ENCODE measurements around the gene TMEM120B.
"Not testable (repeated sequence)": the region's sequence is repeated elsewhere in the genome, so short reads cannot be mapped to it uniquely, and the experiment has no call there.

TMEM120B gene

DNA sequence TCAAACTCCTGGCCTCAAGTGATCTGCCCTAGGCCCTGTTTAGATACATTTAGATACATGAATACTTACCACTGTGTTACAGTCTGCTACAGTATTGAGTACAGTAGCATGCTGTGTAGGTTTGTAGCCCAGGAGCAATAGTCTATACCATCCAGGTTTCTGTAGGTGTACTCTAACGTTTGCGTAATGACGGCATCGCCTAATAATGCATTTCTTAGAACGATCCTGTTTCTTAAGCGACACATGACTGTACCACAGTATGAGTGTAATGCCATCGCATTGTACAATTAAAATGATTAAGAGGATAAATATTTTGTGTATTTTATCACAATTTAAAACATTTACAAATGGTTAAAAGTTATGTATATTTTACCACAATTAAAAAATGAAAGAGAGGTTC is 18.9 kb downstream of the TMEM120B start:
- DNase-seq (ENCODE audit: insufficient read length, low spot score): no peak
- TF ChIP-seq, protein P1, sequence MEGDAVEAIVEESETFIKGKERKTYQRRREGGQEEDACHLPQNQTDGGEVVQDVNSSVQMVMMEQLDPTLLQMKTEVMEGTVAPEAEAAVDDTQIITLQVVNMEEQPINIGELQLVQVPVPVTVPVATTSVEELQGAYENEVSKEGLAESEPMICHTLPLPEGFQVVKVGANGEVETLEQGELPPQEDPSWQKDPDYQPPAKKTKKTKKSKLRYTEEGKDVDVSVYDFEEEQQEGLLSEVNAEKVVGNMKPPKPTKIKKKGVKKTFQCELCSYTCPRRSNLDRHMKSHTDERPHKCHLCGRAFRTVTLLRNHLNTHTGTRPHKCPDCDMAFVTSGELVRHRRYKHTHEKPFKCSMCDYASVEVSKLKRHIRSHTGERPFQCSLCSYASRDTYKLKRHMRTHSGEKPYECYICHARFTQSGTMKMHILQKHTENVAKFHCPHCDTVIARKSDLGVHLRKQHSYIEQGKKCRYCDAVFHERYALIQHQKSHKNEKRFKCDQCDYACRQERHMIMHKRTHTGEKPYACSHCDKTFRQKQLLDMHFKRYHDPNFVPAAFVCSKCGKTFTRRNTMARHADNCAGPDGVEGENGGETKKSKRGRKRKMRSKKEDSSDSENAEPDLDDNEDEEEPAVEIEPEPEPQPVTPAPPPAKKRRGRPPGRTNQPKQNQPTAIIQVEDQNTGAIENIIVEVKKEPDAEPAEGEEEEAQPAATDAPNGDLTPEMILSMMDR (IDR thresholded peaks at IDR 0.05; ENCODE audit: insufficient read depth, missing control alignments): no peak
- FAIRE-seq: no peak

DNA sequence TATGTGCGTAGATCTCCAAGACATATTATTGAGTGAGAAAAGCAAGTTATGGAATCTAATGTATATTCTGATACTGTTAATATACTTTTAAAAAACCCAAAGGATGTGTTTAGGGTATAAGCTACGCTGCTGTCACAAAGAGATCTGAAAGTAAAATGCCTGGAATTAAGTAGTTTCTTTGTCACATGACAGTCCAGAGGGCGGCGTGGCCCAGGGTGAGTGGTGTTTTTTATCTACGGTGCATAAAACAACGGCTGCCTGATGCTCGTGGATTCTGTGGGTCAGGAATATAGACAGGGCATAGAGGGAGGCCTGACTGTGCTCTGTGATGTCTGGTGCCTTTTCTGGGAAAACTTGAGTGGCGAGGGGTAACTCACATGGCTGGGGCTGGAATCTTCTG is 21.3 kb downstream of the TMEM120B start:
- TF ChIP-seq, protein P1 (IDR thresholded peaks at IDR 0.05; ENCODE audit: insufficient read depth, missing control alignments): no peak
- no peak for FAIRE-seq
- DNase-seq (ENCODE audit: insufficient read length, low spot score): no peak

DNA sequence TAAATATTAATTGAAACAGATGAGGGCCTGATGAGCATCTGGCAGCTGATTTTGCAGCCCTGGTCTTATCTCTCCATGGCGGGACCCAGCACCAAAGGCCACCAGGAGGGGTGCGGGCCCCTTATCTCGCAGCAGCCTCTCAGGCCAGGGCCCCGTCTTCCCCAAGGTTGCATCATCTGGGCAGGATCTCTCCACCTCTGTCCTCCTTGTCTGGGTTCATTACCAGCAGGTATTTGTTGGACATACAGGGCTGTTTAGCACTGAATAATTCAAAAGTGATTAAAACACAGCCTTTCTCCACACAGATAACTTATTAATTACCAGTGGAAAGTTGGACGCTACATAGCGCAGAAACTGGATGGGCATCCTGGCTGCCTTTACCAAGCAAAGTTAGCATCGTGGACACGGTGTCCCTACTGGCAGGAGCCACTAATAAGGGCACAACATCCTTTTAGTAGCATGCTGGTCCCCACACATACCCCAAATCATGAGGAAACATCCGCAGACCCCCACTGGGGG is 25.8 kb downstream of the TMEM120B start:
- FAIRE-seq (no peak), DNase-seq (ENCODE audit: insufficient read length, low spot score) (no peak)
- TF ChIP-seq, protein P1 (IDR thresholded peaks at IDR 0.05; ENCODE audit: insufficient read depth, missing control alignments): no peak

DNA sequence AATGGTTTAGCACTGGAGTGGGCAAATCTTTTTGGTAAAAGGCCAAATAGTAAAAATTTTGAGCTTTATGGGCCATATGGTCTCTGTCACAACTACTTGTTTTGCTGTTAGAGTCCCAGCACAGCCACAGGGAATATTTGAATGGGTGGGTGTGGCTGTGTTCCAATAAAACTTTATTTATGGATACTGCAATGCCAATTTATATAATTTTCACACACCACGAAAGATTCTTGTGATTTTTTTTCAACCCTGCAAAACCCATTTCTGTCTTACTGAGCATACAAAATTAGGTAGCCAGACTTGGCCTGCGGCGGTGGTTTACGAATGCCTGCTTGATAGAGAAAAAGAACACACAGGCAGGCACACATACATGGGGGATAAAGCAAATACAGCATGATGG is 28.3 kb downstream of the TMEM120B start:
- DNase-seq (ENCODE audit: insufficient read length, low spot score): no peak
- FAIRE-seq: no peak
- TF ChIP-seq, protein P1 (IDR thresholded peaks at IDR 0.05; ENCODE audit: insufficient read depth, missing control alignments): no peak

DNA sequence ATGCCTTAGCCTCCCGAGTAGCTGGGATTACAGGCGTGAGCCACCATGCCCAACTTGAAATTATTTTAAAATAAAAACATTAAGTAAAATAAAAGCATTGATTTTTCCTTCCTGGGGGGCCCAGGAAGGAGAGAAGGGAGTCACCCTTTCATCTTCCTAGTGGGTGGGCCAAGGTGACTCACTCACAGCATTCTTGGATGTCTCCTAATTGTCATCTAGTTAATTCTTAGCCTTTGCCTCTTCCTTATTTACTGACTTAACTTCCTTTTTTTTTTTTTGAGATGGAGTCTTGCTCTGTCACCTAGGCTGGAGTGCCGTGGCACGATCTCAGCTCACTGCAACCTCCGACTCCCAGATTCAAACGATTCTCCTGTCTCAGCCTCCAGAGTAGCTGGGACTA is 29.2 kb downstream of the TMEM120B start:
- FAIRE-seq: no peak
- TF ChIP-seq, protein P1 (IDR thresholded peaks at IDR 0.05; ENCODE audit: insufficient read depth, missing control alignments): no peak
- no peak for DNase-seq (ENCODE audit: insufficient read length, low spot score)

DNA sequence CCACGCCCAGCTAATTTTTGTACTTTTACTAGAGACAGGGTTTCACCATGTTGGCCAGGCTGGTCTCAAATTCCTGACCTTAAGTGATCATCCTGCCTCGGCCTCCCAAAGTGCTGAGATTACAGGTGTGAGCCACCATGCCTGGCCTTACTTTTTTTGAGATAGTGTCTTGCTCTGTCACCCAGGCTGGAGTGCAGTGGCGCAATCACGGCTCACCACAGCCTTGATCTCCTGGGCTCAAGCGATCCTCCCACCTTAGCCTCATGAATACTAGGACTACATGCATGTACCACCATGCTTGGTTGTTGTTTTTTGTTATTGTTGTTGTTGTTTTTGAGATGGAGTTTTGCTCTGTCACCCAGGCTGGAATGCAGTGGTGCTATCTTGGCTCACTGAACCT is 33.0 kb downstream of the TMEM120B start:
- not testable (repeated sequence) for FAIRE-seq

DNA sequence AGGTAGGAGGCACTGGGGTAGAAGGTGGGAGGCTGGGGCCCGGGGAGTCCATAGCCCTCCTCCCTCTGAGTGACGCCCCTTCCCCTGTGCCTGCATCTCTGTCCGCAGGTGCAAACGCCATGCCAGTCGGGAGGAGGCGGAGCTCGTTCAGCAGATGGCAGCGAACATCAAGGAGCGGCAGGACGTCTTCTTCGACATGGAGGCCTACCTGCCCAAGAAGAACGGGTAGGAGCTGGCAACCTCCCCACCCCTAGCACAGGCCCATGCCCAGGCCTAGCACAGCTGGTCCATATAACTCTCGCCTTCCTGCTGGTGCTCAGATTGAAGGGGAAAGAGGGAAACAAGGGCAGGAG is 35.6 kb downstream of the TMEM120B start:
- DNase-seq (ENCODE audit: insufficient read length, low spot score) (no peak), FAIRE-seq (no peak)
- TF ChIP-seq, protein P1 (IDR thresholded peaks at IDR 0.05; ENCODE audit: insufficient read depth, missing control alignments): no peak

More for the DNA sequence above, 33.0 kb downstream of the TMEM120B start:
- not testable (repeated sequence) for DNase-seq (ENCODE audit: insufficient read length, low spot score)
